Gastrocnemius medialis (tissue), 4 donors: Measurements from ENCODE around the gene GRIK5.

Experiments used
- CTCF ChIP-seq, 5 experiments: fragments of 450-650 bp in 3 of 5; fragments of 200-600 bp in 2 of 5; sonication (generic) in 2 of 5; IDR thresholded peaks in 4 of 5; conservative IDR thresholded peaks in 1 of 5; 1 replicate in 4 of 5; 2 replicates in 1 of 5; pipeline ENCODE4 v1.5.1; 2016 to 2019; ENCODE audit warnings: antibody characterized with exemption in 5 of 5, mild to moderate bottlenecking in 3 of 5, moderate library complexity in 3 of 5
- POLR2A ChIP-seq, 2 donors: fragments of 450-650 bp; IDR thresholded peaks; one replicate each; pipeline ENCODE4 v1.6.1; 2017; ENCODE audit warnings: antibody characterized with exemption in 2 of 2, mild to moderate bottlenecking in 2 of 2, moderate library complexity in 2 of 2

GRCh38 chr19:41951686-41952172 is 118.3 kb downstream of the GRIK5 start:
- TF ChIP-seq CTCF (IDR thresholded peaks at IDR 0.05 in 4 of 5, conservative IDR thresholded peaks at IDR 0.05 in 1 of 5) (peak; percentile 75 to 99 (median 87)), POLR2A (IDR thresholded peaks at IDR 0.05) (no peak)
